Measurements from ENCODE around the gene OR7C2. TPM values are rescaled to one million over a fixed set of nuclear protein-coding genes. Genes with fewer than 3 reads are reported as not detected.

OR7C2 gene
- total and polyA plus RNA-seq, 2 of the 13 experiments (the other 11 are each of a cell fraction or from before 2014, with no cell fraction given): not detected

DNA sequence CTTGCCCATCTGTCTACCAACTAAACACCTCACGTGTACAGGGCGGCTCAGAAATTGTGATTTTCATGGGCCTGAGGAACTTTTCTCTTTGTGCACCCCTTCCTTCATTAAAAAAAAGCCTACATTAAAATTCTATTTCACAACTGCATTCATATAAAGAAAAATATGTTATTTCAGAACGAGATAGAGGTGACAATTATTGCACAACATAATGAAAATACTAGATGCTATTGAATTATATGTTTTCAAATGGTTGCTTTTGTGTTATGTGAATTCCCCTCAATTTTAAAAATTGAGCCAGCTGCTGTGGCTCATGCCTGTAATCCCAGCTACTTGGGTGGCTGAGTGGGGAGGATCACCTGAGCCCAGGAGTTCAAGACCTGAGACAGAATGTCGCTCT is 33.2 kb downstream of the OR7C2 start:
- in situ Hi-C loops (cut with HindIII; ENCODE audit: extremely low pct_ligation_motif_present, low pct_unique_long_range_greater_than_20kb): no loop called here
- no TSS peak for BruUV-seq (replicated peaks)
- CTCF ChIA-PET (ENCODE audit: low intra/inter-chr PET ratio, low total read pairs): no interaction called here

DNA sequence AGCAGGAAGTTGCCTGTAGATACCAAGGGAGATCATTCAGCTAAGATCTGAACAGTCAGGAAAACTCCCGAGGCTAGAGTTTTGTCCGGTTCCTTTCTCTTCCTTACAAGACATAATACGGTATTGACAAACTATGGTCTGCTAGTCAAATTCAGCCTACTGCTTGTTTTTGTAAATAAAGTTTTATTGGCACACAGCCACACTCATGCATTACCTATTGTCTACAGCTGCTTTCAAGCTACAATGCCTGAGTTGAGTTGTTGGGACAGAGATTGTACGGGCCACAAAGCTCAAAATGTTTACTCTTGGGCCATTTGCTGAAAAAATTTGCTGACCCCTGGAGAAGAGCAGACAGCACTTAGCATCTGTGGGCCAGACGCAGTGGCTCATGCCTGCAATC is 35.8 kb downstream of the OR7C2 start:
- H3K4me3 ChIP-seq (replicated peaks in 1 of 3; ENCODE audit: insufficient read depth in 1 of 3, low read depth in 2 of 3, low read length in 3 of 3): no peak overlapping the region
- H2AFZ ChIP-seq (ENCODE audit: low read length): no peak overlapping the region
- H3K9me3 ChIP-seq (ENCODE audit: low read length): no peaks in the 10 kb centered on the region
- intact Hi-C loops (cut with micrococcal nuclease; ENCODE audit: unreplicated experiment): no loop called here
- 0% methylated on average over 5 of the region's 5 CpGs for WGBS (ENCODE audit: low lambda C conversion rate)
- no peak for FAIRE-seq
- H3K27me3 ChIP-seq (ENCODE audit: control insufficient read depth in 1 of 2, insufficient read depth in 2 of 2, low read length in 2 of 2): peaks cover 5 to 34% of the 10 kb centered on the region in 2 experiments; a peak in 3 of 5 replicates
- no peaks in the 10 kb centered on the region for H4K20me1 ChIP-seq (ENCODE audit: insufficient read depth, low read length)
- H3K79me2 ChIP-seq (ENCODE audit: insufficient read depth, low read length): no peaks in the 10 kb centered on the region
- BruUV-seq (replicated peaks): no TSS peak
- no peak for ATAC-seq
- POLR2A ChIA-PET: no interaction called here
- H3K9ac ChIP-seq (ENCODE audit: insufficient read depth, low read depth, low read length): no peak overlapping the region
- H3K4me1 ChIP-seq (ENCODE audit: insufficient read depth, low read length): no peaks in the 10 kb centered on the region
- CTCF ChIA-PET (ENCODE audit: low intra/inter-chr PET ratio, low total read pairs): no interaction called here
- in situ Hi-C loops (cut with HindIII; ENCODE audit: extremely low pct_ligation_motif_present, low pct_unique_long_range_greater_than_20kb): no loop called here
- TF ChIP-seq TBX2 (CRISPR knock-in tag; IDR thresholded peaks at IDR 0.05; ENCODE audit: borderline replicate concordance) (no peak), HDAC2 (CRISPR knock-in tag; IDR thresholded peaks at IDR 0.05) (no peak), CREM (IDR thresholded peaks at IDR 0.05) (no peak), CREM (CRISPR knock-in tag; IDR thresholded peaks at IDR 0.05) (no peak)
- TF ChIP-seq, protein P1, sequence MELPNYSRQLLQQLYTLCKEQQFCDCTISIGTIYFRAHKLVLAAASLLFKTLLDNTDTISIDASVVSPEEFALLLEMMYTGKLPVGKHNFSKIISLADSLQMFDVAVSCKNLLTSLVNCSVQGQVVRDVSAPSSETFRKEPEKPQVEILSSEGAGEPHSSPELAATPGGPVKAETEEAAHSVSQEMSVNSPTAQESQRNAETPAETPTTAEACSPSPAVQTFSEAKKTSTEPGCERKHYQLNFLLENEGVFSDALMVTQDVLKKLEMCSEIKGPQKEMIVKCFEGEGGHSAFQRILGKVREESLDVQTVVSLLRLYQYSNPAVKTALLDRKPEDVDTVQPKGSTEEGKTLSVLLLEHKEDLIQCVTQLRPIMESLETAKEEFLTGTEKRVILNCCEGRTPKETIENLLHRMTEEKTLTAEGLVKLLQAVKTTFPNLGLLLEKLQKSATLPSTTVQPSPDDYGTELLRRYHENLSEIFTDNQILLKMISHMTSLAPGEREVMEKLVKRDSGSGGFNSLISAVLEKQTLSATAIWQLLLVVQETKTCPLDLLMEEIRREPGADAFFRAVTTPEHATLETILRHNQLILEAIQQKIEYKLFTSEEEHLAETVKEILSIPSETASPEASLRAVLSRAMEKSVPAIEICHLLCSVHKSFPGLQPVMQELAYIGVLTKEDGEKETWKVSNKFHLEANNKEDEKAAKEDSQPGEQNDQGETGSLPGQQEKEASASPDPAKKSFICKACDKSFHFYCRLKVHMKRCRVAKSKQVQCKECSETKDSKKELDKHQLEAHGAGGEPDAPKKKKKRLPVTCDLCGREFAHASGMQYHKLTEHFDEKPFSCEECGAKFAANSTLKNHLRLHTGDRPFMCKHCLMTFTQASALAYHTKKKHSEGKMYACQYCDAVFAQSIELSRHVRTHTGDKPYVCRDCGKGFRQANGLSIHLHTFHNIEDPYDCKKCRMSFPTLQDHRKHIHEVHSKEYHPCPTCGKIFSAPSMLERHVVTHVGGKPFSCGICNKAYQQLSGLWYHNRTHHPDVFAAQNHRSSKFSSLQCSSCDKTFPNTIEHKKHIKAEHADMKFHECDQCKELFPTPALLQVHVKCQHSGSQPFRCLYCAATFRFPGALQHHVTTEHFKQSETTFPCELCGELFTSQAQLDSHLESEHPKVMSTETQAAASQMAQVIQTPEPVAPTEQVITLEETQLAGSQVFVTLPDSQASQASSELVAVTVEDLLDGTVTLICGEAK (IDR thresholded peaks at IDR 0.05): peak; percentile 35; the same call in 1 of the 2 replicates
- TF ChIP-seq, protein P1 (CRISPR knock-in tag; IDR thresholded peaks at IDR 0.05): peak; percentile 83
- H3K36me3 ChIP-seq (replicated peaks in 1 of 2; ENCODE audit: control insufficient read depth in 1 of 2, insufficient read depth in 2 of 2, low read length in 2 of 2): no peaks in the 10 kb centered on the region
- no peak overlapping the region for H3K4me2 ChIP-seq (ENCODE audit: low read depth, low read length)
- H3K27ac ChIP-seq (ENCODE audit: extremely low read length, insufficient read depth, low read length): no peak overlapping the region
- no peak for DNase-seq (ENCODE audit: low spot score)

More for the DNA sequence above, 33.2 kb downstream of the OR7C2 start:
- H3K27me3 ChIP-seq (ENCODE audit: control insufficient read depth in 1 of 2, insufficient read depth in 2 of 2, low read length in 2 of 2): peaks cover 2 to 21% of the 10 kb centered on the region in 2 experiments; a peak in 3 of 5 replicates
- H3K27ac ChIP-seq (ENCODE audit: extremely low read length, insufficient read depth, low read length): no peak overlapping the region
- no peaks in the 10 kb centered on the region for H3K9me3 ChIP-seq (ENCODE audit: low read length)
- no peaks in the 10 kb centered on the region for H3K79me2 ChIP-seq (ENCODE audit: insufficient read depth, low read length)
- ATAC-seq: no peak
- no peak for TF ChIP-seq MEF2D (CRISPR knock-in tag; IDR thresholded peaks at IDR 0.05)
- peak; percentile 48; the same call in 1 of the 2 replicates for TF ChIP-seq CEBPB (IDR thresholded peaks at IDR 0.05; ENCODE audit: borderline replicate concordance, low read depth, low read length)
- H2AFZ ChIP-seq (ENCODE audit: low read length): no peak overlapping the region
- DNase-seq (ENCODE audit: low spot score): no peak
- no peak overlapping the region for H3K9ac ChIP-seq (ENCODE audit: insufficient read depth, low read depth, low read length)
- H3K4me2 ChIP-seq (ENCODE audit: low read depth, low read length): no peak overlapping the region
- intact Hi-C loops (cut with micrococcal nuclease; ENCODE audit: unreplicated experiment): no loop called here
- H3K4me3 ChIP-seq (replicated peaks in 1 of 3; ENCODE audit: insufficient read depth in 1 of 3, low read depth in 2 of 3, low read length in 3 of 3): no peak overlapping the region
- POLR2A ChIA-PET: no interaction called here
- no peaks in the 10 kb centered on the region for H3K4me1 ChIP-seq (ENCODE audit: insufficient read depth, low read length)
- FAIRE-seq: no peak
- WGBS (ENCODE audit: low lambda C conversion rate): 31% methylated on average over 3 of the region's 4 CpGs
- H3K36me3 ChIP-seq (replicated peaks in 1 of 2; ENCODE audit: control insufficient read depth in 1 of 2, insufficient read depth in 2 of 2, low read length in 2 of 2): no peaks in the 10 kb centered on the region
- H4K20me1 ChIP-seq (ENCODE audit: insufficient read depth, low read length): no peaks in the 10 kb centered on the region
